DND-41 (cell line): Measurements from ENCODE around the gene MCM5.
"Not testable (repeated sequence)": the region's sequence is repeated elsewhere in the genome, so short reads cannot be mapped to it uniquely, and the experiment has no call there.

Source experiments
- ATAC-seq: fragments of 200-7000 bp; cut with Tn5 transposase; 3 replicates; pipeline ENCODE4 v1.9.1; 2021; ENCODE audit warnings: low read depth; ENCODE audit not compliant: insufficient read depth
- DNase-seq: peaks from one replicate; pipeline ENCODE4 v3.0.0-alpha.2; 2020
- H2AFZ ChIP-seq: 2 replicates; pipeline ENCODE4 v1.6.0; 2012; ENCODE audit warnings: low read depth, low read length
- H3K27ac ChIP-seq: 2 replicates; pipeline ENCODE4 v1.5.1; 2012; ENCODE audit warnings: low read length, inconsistent platforms
- H3K27me3 ChIP-seq: fragments of 200-600 bp; sonication (generic); 2 replicates; pipeline ENCODE4 v1.6.0; 2012; ENCODE audit warnings: low read length, mild to moderate bottlenecking, inconsistent platforms; ENCODE audit not compliant: insufficient read depth, poor library complexity
- H3K36me3 ChIP-seq: 2 replicates; pipeline ENCODE4 v1.5.1; 2012; ENCODE audit warnings: low read length, inconsistent platforms; ENCODE audit not compliant: insufficient read depth
- H3K4me1 ChIP-seq: 2 replicates; pipeline ENCODE4 v1.5.1; 2012; ENCODE audit warnings: mild to moderate bottlenecking, low read length; ENCODE audit not compliant: insufficient read depth
- H3K4me2 ChIP-seq: 2 replicates; pipeline ENCODE4 v1.6.0; 2012; ENCODE audit warnings: mild to moderate bottlenecking, moderate library complexity, low read length, inconsistent platforms; ENCODE audit not compliant: insufficient read depth
- H3K4me3 ChIP-seq, 2 experiments: fragments of 200-600 bp in 1 of 2; shearing (Covaris generic) in 1 of 2; 2 replicates each; pipeline ENCODE4 v1.5.1; 2012 to 2016; ENCODE audit warnings: inconsistent platforms in 2 of 2, low read length in 2 of 2, mild to moderate bottlenecking in 2 of 2, low read depth in 1 of 2, moderate library complexity in 1 of 2
- H3K79me2 ChIP-seq: 2 replicates; pipeline ENCODE4 v1.6.0; 2012; ENCODE audit warnings: low read length, inconsistent platforms; ENCODE audit not compliant: insufficient read depth
- H3K9ac ChIP-seq: 2 replicates; pipeline ENCODE4 v1.6.0; 2012; ENCODE audit warnings: low read depth, mild to moderate bottlenecking, inconsistent platforms, low read length, moderate library complexity
- H3K9me3 ChIP-seq: 2 replicates; pipeline ENCODE4 v1.5.1; 2012; ENCODE audit warnings: low read length, moderate library complexity, mild to moderate bottlenecking, inconsistent platforms; ENCODE audit not compliant: insufficient read depth, severe bottlenecking
- H4K20me1 ChIP-seq: 2 replicates; pipeline ENCODE4 v1.6.0; 2012; ENCODE audit warnings: low read length; ENCODE audit not compliant: insufficient read depth
- CTCF ChIP-seq: IDR thresholded peaks from 2 replicates; pipeline ENCODE4 v1.5.1; 2012; ENCODE audit warnings: borderline replicate concordance, low read length, moderate library complexity, mild to moderate bottlenecking; ENCODE audit not compliant: poor library complexity, severe bottlenecking; ENCODE audit errors: extremely low read depth
- EZH2 ChIP-seq: IDR thresholded peaks from 3 replicates; pipeline ENCODE4 v1.6.1; 2012; ENCODE audit warnings: borderline replicate concordance, low read depth, mild to moderate bottlenecking, moderate library complexity, low read length, inconsistent platforms; ENCODE audit not compliant: severe bottlenecking

MCM5 gene

DNA sequence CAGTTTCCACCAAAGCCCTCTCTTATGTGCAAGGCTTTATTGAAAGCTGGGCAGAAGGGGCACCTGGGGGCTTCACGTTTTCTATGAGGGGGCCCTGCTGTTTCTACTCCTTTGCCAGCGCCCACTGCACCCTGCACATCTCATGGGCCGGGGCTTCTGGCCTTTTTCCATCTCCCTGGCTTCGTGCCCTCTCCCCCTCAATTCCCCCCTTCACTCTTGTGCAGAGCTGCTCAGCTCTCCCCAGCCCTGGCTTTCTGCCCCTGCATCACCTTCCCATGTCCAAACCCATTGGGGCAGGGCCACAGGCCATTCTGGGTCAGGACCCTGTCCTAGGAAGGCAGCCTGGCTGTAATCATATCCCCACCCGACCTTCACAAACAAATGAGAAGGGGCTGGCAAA is 36.5 kb downstream of the MCM5 start:
- H3K27me3 ChIP-seq = no peaks in the 10 kb centered on the region

GRCh38 chr22:35437049-35437448 is 37.1 kb downstream of the MCM5 start:
- TF ChIP-seq CTCF (no peak), EZH2 (no peak)
- no peaks in the 10 kb centered on the region for H3K4me1 ChIP-seq
- peaks cover 49% of the 10 kb centered on the region for H4K20me1 ChIP-seq
- H3K27me3 ChIP-seq = no peaks in the 10 kb centered on the region
- H3K4me2 ChIP-seq = no peak overlapping the region
- peaks cover 74% of the 10 kb centered on the region for H3K36me3 ChIP-seq
- H3K9me3 ChIP-seq = peaks cover 13% of the 10 kb centered on the region
- H2AFZ ChIP-seq = no peak overlapping the region
- ATAC-seq = no peak; the same call in 2 of the 3 replicates
- peaks cover 3% of the 10 kb centered on the region; the same call in 1 of the 2 replicates for H3K79me2 ChIP-seq
- H3K4me3 ChIP-seq = no peak overlapping the region
- no peak overlapping the region for H3K9ac ChIP-seq
- DNase-seq = no peak
- H3K27ac ChIP-seq = no peak overlapping the region

More for the DNA sequence above, 36.5 kb downstream of the MCM5 start:
- Histone ChIP-seq H2AFZ (no peak overlapping the region), H3K79me2 (peaks cover 3% of the 10 kb centered on the region; the same call in 1 of the 2 replicates), H3K9me3 (peaks cover 14% of the 10 kb centered on the region), H3K4me3 (no peak overlapping the region), H3K4me1 (no peaks in the 10 kb centered on the region), H4K20me1 (peaks cover 43% of the 10 kb centered on the region), H3K4me2 (no peak overlapping the region), H3K27ac (no peak overlapping the region), H3K9ac (no peak overlapping the region), H3K36me3 (peaks cover 78% of the 10 kb centered on the region)
- DNase-seq (no peak), ATAC-seq (no peak)
- TF ChIP-seq CTCF (no peak), EZH2 (no peak)

DNA sequence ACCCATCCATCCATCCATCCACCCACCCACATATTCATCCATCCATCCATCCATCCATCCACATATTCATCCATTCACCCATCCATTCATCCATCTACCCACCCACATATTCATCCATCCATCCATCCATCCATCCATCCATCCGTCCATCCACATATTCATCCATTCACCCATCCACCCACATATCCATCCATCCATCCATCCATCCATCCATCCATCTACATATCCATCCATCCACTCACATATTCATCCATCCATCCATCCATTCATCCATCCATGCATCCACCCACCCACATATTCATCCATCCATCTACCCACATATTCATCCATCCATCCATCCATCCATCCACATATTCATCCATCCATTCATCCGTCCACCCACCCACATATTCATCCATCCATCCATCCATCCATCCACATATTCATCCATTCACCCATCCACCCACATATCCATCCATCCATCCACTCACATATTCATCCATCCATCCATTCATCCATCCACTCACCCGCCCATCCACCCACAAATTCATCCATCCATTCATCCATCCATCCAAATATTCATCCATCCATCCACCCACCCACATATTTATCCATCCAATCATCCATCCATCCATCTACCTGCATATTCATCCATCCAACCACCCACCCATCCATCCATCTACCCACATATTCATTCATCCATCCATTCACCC is 38.9 kb downstream of the MCM5 start:
- not testable (repeated sequence) for H3K4me1 ChIP-seq, H3K9ac ChIP-seq, ATAC-seq, H3K4me2 ChIP-seq, H3K27ac ChIP-seq, DNase-seq, H3K4me3 ChIP-seq, H2AFZ ChIP-seq, H3K27me3 ChIP-seq, H3K9me3 ChIP-seq, H3K79me2 ChIP-seq
- Histone ChIP-seq H3K36me3 (peaks cover 67% of the 10 kb centered on the region), H4K20me1 (peaks cover 49% of the 10 kb centered on the region)

- Histone ChIP-seq H3K4me3 (no peak overlapping the region), H3K36me3 (peaks cover 67% of the 10 kb centered on the region), H3K4me1 (no peaks in the 10 kb centered on the region), H4K20me1 (peaks cover 46% of the 10 kb centered on the region), H3K9me3 (no peaks in the 10 kb centered on the region), H3K79me2 (no peaks in the 10 kb centered on the region), H2AFZ (no peak overlapping the region), H3K9ac (no peak overlapping the region), H3K4me2 (no peak overlapping the region), H3K27me3 (no peaks in the 10 kb centered on the region), H3K27ac (no peak overlapping the region)
- no peak for TF ChIP-seq CTCF
- TF ChIP-seq EZH2 = no peak
- DNase-seq (no peak), ATAC-seq (no peak)
These were observed 39.4 kb downstream of the MCM5 start for GRCh38 chr22:35439365-35439717.
